Measurements from ENCODE around the gene PRORP.

DNA sequence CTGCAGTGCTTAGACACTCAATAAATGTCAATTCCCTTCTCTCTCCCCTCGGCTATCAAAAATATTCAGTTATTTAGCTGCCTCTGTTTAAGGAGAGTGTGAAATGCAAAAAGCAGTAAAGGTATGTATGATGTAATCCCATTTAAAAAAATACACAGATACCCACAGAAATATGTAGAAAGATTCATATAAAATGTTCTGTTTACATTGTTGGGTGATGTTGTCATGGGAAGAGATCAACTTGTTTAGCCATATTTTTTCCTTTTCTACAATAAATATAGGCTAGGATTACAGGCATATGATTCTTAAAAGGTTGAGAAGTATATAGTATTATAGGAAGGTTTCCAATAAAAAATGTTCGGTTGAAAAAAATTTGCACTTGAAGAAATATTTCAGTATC, 8.3 kb upstream of the PRORP start:
- TF ChIP-seq, protein P1, sequence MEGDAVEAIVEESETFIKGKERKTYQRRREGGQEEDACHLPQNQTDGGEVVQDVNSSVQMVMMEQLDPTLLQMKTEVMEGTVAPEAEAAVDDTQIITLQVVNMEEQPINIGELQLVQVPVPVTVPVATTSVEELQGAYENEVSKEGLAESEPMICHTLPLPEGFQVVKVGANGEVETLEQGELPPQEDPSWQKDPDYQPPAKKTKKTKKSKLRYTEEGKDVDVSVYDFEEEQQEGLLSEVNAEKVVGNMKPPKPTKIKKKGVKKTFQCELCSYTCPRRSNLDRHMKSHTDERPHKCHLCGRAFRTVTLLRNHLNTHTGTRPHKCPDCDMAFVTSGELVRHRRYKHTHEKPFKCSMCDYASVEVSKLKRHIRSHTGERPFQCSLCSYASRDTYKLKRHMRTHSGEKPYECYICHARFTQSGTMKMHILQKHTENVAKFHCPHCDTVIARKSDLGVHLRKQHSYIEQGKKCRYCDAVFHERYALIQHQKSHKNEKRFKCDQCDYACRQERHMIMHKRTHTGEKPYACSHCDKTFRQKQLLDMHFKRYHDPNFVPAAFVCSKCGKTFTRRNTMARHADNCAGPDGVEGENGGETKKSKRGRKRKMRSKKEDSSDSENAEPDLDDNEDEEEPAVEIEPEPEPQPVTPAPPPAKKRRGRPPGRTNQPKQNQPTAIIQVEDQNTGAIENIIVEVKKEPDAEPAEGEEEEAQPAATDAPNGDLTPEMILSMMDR (IDR thresholded peaks at IDR 0.05; ENCODE audit: extremely low read depth in 1 of 2, insufficient read depth in 1 of 2, low read depth in 1 of 2, low read length in 2 of 2): no peak
- TF ChIP-seq EZH2 (IDR thresholded peaks at IDR 0.05; ENCODE audit: borderline replicate concordance, low read depth, low read length, severe bottlenecking) (no peak), POLR2AphosphoS5 (IDR thresholded peaks at IDR 0.05; ENCODE audit: insufficient read depth, low read depth, low read length) (no peak), FOS (IDR thresholded peaks at IDR 0.05; ENCODE audit: borderline replicate concordance, insufficient read depth, low read length) (no peak), POLR2A (IDR thresholded peaks at IDR 0.05; ENCODE audit: low read depth, low read length) (no peak), MYC (IDR thresholded peaks at IDR 0.05; ENCODE audit: low read depth, low read length) (no peak), GATA2 (IDR thresholded peaks at IDR 0.05; ENCODE audit: insufficient read depth, insufficient read length, low read depth, low read length) (no peak), JUN (IDR thresholded peaks at IDR 0.05; ENCODE audit: borderline replicate concordance, insufficient read depth, insufficient read length, low read depth) (no peak)
- TF ChIP-seq, protein P2, sequence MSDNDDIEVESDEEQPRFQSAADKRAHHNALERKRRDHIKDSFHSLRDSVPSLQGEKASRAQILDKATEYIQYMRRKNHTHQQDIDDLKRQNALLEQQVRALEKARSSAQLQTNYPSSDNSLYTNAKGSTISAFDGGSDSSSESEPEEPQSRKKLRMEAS (IDR thresholded peaks at IDR 0.05; ENCODE audit: insufficient read depth, insufficient read length): no peak
